Stimulated activated CD4-positive, alpha-beta T cell treated with anti-CD3 and anti-CD28 coated beads, Interleukin-1b, Interleukin-23, amount 100 ng/mL, for 48 hours (primary cell): ENCODE measurements around the gene SLC39A3.

ENCODE experiments used
- DNase-seq: peaks from one replicate; pipeline ENCODE4 v3.0.0-alpha.2; 2020

The SLC39A3 gene

DNA sequence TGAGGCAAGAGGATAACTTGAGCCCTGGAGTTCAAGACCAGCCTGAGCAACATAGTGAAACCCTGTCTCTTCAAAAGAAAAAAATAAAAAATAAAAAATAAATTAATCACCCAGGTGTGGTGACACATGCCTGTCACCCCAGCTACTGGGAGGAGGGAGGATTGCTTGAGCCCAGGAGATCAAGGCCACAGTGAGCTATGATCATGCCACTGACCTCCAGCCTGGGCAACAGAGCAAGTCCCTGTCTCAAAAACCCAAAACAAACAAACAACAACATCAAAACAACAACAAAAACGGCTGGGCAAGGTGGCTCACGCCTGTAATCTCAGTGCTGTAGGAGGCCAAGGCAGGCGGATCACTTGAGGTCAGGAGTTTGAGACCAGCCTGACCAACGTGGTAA is 4.3 kb upstream of the SLC39A3 start:
- DNase-seq = no peak

DNA sequence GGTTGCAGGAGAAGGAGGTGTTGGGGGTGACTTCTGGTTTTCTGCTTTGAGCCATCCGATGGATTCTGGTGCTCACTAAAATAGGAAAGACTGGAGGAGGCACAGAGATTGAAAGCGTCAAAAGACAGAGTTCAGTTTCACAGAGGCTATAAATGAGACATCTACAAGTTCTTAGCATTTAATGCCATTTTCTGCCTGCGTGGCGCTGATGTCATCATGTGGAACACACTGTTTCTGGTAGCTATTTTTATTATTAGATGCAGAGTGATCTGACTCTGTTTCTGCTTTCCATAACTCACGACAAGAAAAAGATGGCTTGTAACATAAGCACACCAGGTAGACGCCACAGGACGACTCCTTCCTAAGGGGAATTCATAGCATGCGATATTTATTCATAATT is 3.3 kb upstream of the SLC39A3 start:
- DNase-seq = no peak

DNA sequence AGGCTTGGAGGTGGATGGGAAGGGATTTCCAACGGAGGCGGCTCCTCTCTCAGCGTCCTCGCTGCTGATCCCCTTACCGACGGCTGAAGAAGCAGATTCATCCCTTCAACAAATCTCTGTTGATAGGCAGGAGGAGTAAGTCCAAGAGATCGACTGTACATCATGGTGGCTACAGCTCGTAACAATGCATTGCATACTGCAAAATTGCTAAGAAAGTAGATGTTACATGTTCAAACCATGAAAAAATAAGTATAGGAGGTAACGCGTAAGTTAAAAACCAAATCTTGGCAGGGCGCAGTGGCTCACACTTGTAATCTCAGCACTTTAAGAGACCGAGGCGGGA is 468 bp upstream of the SLC39A3 start:
- DNase-seq = no peak

DNA sequence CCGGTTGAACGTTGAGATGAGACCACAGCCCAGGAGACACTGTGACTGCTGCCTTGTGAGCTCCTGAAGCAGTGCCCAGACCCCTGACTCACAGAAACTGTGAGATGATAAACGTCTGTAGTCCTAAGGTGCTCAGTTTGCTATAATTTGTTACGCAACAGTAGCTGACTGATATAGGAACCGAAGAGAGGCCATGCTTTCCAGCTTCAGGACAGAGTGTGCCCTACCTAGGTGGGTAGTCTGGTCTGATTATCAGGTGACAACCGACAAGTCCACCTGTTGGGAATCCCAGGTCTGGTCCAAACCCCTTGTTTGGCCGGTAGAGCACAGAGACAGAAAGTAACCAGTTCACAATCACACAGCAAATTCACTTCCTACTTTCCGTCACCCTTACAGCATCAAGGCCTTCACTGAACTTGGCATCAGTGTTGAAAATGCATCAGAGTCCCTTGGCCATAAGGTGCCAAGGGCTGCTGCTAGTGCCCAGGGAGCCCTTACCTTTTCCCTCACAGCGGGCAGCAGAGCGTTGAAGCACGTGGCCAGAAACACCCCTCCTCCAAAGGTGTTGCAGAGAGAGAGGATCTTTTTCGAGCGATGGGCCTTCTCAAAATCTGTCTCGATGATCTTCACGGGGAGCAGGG is 3.1 kb downstream of the SLC39A3 start:
- DNase-seq = no peak

DNA sequence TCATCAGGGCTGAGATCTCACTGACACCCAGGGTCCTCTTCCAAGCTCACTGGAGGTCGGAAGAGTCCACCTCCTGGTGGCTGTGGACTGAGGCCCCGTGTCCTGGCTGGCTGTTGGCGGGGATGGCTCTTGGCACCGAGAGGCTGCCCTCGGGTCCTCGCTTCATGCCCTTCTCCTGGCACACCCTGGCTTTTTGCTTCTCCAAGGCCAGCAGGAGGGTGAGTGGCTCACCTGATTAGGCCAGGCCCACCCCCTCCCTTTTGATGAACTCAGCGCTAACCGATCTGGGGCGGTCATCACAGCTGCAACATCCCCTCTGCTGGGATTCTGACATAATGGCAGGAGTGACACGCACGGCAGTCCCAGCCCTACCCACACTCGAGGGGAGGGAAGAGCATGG is 4.4 kb downstream of the SLC39A3 start:
- DNase-seq = no peak

GRCh38 chr19:2734589-2735288 is 5.1 kb downstream of the SLC39A3 start:
- DNase-seq = no peak

DNA sequence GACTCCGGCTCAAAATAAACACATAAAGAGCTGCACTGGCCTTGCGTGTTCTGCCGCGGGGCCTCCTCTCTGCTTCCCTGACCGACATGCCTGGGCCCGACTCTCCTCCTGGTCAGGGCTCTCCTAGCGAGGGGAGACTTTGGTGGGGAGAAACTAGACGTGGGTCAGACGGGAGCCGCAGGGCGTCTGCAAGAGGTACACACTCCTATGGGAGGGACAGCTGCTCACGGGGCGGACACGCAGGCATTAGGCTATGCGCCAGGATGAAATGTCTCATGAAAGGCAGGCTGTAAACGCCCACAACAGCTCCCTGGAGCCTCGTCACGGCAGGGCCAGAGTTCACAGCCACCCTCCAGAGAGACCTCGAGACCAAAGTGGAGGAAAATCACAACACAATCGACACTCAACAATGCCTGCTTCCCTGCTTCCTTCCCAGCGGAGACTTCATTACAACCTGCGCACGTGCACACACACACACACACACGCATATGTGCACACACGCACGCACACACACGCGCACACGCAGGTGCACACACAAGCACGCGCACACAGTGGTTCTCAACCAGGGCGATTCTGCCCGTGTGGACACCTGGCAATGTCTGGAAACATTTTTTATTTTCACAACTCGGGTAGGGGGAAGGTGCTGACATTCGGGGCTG is 5.8 kb downstream of the SLC39A3 start:
- no peak for DNase-seq

DNA sequence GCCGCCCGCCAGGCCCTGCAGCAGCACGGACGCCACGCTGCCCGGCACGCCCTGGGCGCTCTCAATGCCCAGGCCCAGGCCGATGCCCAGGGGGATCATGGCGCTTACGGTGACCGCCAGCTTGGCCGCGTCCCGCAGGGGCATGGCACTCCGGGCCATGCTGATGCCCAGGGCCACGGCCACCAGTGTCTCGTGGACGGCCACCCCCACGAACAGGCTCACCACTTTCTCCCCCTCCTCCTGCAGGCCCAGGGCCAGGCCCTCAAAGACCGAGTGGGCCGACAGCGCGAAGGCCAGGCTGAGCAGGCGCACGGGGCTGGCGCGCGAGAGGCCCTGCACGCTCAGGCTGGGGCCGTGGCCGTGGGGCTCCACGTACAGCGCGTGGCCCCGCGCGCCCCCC is 6.9 kb downstream of the SLC39A3 start:
- no peak for DNase-seq

- no peak for DNase-seq
Measured at GRCh38 chr19:2732157-2732725, 7.6 kb downstream of the SLC39A3 start.

DNA sequence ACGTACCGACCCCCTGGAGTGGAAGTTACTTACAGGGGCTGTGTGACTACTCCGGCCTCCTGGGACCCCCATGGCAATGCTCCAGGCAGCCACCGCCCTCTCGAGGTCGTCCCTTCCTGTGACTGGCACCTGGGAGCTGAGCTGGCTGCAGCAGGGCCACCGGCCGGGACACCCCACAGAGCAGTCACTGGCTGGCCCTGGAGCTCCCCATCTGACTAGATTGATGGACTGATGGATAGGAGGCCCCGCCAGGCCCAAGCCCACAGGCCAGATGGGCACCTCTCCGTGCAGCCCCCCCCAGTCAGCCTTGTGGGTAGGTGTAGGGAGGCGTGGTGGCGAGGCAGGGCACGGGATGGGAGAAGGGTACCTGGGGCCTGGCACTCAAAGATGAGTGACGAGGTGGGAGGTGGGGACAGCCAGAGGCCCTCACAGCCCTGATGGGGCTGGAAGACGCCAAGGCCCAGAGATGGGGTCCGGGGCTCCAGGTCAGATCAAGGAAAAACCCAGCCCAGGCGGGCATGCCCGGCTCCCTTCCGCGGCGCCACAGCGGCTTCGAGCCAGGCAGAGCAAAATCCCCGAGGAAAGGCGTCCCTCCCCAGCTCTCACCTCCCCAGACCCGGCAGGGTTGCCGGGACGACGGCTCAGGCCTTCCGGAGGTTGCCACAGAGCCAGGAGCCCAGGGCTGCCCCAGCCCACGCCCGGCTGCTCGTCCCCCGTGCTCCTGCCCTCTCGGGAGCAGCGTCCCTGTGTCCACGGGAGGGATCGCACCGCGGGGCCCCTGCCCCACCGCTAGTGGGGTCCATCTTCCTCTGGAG is 8.4 kb downstream of the SLC39A3 start:
- no peak for DNase-seq

GRCh38 chr19:2729943-2730818 is 9.6 kb downstream of the SLC39A3 start:
- DNase-seq = no peak

GRCh38 chr19:2728783-2729387 is 10.9 kb downstream of the SLC39A3 start:
- no peak for DNase-seq

GRCh38 chr19:2727640-2727944 is 12.2 kb downstream of the SLC39A3 start:
- no peak for DNase-seq

- no peak for DNase-seq
Measured at GRCh38 chr19:2726904-2727639, 12.7 kb downstream of the SLC39A3 start.

DNA sequence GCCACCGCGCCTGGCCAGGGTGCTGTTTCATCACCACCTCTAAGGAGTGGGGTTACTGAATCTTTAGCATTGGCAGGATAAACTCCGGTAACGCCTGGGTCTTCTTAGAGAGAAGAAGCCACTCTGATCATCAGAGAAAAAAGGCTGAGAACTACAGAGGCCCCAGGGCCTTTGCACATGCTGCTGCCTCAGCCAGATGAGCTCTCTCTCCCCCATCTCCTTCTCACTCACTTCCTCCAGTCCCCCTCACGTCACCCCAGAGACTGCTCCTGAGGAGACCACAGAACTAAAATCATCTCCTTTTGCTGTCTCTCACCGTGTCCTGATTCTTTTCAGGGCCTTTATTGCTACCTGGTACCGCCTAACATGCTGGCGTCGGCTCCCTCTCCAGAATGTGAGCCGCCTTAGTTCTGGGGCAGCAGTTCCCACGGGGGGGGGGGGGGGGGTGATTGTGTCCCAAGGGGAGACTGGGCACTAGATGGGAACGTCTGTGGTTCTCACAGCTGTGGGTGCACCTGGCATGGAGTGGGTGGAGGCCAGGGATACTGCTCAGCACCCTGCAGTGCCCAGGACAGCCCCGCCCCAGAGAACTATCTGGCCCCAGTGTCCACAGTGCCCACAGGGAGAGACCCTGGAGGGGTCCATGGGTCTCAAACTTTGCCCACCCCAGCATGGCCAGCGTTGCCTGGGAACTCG is 13.5 kb downstream of the SLC39A3 start:
- no peak for DNase-seq

- no peak for DNase-seq
Measured at GRCh38 chr19:2724148-2724557, 15.7 kb downstream of the SLC39A3 start.

GRCh38 chr19:2723747-2724146 is 16.1 kb downstream of the SLC39A3 start:
- DNase-seq = no peak

- no peak for DNase-seq
Measured at GRCh38 chr19:2723345-2723715, 16.5 kb downstream of the SLC39A3 start.

GRCh38 chr19:2722541-2723344 is 17.1 kb downstream of the SLC39A3 start:
- DNase-seq = no peak
